DMS79 (cell line): Measurements from ENCODE around the gene GMDS.
"Not testable (repeated sequence)": the region's sequence is repeated elsewhere in the genome, so short reads cannot be mapped to it uniquely, and the experiment has no call there.

Experiments used
- DNase-seq: peaks from one replicate; lab custom pipeline; 2025; lab: John Stamatoyannopoulos, UW

The GMDS gene

GRCh38 chr6:1679031-1679687 is 566.2 kb downstream of the GMDS start:
- no peak for DNase-seq

DNA sequence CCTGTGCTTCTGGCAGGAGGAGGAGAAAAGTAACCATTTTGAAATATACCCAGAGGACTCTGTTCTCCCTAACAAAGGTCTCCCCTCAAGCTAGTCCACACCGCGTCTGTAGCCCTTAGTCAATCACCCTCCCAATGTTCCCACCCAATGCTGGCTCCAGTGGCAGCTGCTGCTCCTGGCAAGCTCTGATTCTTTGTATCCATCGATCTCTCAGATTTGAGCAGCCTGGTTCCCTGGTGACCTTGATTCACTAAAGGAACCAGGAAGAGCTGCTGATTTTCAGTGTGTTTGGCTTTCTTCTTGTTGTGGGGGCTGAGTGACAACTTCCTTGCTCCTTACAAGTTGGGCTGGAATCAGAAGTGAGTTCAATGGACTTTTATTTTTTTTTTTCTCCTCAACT is 567.2 kb downstream of the GMDS start:
- DNase-seq, result no peak

DNA sequence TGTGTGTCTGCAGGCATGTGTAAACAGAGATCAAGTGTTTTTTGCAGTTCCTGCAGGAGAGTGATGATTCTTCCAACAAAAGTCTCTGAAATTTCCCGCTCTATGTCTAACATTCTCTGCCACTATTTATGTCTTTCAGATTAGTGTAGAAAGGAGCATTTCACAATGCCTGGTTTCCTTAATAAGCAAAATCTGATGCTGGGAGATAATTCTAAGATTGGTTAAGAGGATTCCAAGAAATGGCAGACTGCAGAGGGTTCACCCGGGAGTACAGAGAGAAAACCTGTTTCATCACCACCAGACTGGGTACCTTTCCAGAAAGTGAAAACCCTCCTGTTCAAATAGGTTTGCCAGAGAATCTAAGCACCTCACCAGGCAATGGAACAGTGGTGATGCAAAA is 573.0 kb downstream of the GMDS start:
- no peak for DNase-seq

DNA sequence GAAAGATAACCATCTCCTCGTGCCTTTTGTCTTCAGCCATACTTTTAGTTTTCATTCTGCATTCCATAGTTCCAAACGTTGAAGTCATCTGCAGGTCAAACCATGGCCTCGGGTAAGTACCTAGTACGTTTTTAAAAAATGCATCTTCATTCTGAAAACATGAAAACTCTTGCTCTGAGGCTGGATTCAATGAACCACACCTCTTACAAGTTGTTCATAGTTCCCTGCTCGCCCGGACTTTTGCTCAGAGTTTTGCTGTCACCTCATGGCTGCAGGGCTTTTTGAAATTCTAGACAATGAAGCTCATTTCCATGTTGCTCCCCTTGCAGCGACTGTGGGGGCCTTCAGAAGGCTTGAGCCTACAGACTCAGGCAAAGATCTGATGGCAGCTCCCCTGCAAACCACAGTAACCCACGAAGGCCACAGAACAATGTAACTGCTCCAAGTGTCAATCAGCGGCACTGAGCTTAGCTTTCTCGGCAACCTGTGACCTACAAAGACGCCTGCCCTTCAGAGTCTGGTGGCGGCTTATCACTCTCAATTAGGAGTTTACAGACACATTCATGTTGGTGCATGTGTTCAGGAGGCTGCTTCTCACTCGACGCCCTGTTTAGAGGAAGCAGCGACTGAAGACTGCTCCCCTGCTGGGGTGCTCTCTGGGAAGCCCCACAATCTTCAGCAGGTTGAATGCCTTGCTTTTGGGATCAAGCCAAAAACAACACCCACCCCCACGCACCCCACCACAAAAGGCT is 574.5 kb downstream of the GMDS start:
- DNase-seq, result no peak

- no peak for DNase-seq
These were observed 575.4 kb downstream of the GMDS start for GRCh38 chr6:1669996-1670395.

- not testable (repeated sequence) for DNase-seq
These were observed 576.9 kb downstream of the GMDS start for GRCh38 chr6:1668456-1668855.

DNA sequence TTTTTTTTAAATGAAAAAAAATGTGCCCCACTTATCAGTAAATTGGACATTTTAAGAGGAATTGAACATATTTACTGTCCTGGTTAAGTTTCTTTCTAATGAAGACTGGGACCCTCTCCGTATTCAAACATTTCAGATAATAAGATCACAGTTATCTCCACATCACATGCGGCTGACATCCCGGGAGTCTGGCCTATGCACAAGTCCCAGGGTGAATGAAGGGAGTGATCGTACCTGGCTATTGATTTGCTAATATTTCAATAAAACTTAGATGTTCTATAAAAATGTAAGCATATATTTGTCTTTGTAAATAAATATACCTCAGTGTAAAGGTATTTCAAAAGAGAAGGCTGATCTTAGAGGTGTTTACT is 577.6 kb downstream of the GMDS start:
- no peak for DNase-seq

DNA sequence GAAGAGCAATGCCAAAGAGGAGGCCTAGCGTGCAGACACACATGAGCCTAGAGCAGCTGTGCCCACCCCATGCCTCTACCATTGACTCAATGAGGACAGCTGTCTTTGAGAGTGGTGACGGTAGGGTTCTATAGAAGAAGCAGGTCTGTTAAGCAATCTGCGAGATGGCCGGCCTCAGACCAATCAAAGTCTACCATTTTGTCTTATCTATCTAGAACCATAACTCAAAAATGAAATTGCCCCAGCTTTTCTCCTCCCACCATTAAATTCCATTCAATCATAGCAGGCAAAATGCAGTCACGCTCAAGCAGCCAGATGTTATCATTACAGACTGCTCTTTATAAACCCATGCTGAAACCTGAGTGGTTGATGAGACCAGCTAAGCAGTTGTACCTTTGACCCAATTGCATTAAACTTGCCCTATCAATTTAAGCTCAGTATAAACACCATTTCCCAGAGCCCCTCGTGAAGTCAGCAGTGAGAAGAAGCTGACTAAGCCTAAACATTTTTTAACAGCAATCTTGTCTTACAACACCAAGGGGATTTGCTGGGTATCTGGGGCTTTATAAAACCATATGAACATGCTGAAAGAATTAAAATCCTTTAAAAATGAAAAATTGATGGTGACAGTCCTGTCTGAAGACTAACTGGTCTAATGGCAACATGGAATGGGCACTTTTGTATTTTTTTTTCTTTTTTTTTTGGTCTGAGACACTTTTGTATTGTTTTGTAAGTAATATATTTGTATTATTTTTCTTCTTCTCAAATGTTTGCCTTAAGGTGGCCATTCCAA is 578.2 kb downstream of the GMDS start:
- DNase-seq, result no peak

- DNase-seq, result no peak
These were observed 580.2 kb downstream of the GMDS start for GRCh38 chr6:1665214-1665613.

DNA sequence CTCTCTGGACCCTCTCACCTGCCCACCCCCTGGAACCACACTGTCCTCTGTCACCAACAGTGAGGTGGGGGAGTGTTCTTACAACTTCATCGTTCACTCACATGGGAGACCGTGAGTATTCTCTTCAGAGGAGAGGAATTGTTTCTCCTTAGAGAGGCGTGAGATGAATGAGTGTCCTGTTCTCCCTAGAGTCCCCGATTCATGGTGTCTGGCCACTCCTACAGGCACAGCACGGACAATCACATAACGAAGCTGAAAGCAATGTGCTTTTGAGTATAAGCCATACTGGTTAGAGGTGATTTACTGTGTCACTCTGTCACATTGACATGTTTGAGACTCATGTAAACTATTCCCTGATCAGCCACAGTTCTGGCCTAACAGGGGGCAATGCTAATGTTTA is 581.1 kb downstream of the GMDS start:
- no peak for DNase-seq

- no peak for DNase-seq
These were observed 581.9 kb downstream of the GMDS start for GRCh38 chr6:1663511-1663910.

DNA sequence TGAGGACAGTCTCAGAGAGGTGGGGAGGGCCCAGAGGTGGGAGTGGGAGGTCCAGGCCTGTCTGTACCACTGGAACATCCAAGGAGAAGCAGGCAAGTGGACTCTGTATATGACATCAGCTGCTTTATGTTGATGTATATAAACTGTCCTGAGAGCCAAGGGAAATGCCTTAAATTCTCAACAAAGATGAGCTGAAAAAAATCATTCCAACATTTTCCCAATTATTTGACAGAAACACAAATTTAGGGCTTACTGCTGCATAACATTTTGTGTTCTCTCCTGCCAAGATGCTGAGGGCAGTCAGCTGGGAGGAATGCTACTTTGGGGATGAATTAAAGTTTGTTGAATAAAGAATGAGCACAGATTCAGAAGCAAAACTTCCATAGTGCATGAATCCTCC is 582.9 kb downstream of the GMDS start:
- no peak for DNase-seq

- no peak for DNase-seq
These were observed 585.6 kb downstream of the GMDS start for GRCh38 chr6:1659816-1660215.

DNA sequence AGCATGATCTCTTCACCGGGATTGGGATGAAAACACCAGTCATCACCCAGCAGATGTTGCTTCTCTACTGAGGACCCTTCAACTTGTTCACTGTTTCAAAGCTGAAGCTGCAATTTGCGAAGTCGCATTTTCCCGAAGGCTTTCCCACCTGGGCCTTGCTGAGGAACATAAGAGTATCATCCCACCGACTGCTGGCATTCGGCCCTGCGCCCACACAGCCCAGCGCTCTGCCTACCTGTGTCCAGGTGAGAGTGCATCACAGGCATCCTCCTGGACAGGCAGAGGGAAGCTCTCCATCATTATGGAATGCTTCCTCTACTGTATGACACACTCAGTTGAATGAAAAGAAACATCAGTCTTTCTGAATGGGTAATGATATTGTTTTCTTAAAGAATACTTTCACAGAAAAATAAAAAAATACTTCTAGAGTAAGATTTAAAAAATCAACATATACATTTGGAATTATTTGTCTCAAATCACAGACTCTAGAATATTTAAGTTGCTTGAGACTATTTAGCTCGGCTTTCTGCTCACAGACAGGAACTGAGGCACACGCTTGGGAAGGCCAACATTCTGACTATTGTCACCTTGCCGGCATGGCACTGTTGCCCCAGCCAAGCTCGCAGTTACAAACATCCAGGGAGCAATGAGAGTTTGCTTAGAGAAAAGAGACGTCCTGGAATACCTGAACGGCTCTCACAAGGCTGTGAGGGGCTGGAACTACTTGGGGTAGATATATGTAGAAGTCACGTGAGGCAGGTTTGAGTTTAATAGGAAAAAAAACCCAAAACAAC is 587.0 kb downstream of the GMDS start:
- DNase-seq, result no peak

DNA sequence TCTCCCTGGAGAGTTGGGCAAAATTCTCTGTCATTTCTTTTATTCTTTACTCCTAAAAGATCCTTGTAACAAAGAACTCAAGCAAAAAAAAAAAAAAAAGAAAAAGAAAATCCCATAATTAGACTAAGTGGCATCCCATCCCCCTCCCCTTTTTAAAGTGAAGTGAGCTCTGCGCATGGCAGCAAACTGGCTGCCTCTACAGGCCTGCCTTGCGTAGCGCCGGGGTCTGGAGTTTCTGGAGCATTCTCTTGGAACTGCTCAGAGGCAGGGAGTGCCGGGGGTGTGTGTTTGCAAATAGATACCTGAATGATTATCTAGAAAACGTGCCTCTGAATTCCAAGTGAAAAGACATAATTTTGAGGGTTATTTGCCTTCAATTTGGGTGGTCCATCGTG is 587.6 kb downstream of the GMDS start:
- DNase-seq, result no peak

DNA sequence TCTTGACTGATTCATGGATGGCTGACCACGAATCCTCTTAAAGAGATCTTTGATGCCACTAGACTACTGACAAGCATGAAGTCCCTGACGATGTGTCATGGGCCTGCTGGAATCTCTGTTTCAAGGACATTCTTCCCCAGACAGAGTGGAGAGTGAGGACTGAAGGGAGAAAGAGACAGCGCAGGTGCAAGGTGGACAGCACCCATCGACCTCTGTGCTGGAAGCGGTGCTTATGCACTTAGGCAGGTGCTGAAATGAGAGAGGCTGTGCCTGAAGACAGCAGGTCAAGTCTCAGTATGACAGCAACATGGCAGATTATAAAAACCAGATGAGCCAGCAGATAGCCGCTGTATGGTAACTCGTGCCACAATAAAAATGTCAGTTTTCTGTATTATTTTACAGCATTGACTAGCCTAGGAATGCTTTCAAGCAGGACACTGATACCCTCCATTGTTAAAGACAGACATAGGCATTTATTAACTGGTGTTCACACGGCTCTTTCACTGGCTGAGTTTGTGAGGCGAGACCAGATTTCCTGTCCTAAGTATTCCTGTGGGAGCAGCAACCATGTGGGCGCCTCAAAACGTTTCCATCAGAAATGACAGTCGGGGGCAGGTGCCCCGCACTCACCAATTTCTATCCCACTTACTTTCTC is 588.2 kb downstream of the GMDS start:
- no peak for DNase-seq

DNA sequence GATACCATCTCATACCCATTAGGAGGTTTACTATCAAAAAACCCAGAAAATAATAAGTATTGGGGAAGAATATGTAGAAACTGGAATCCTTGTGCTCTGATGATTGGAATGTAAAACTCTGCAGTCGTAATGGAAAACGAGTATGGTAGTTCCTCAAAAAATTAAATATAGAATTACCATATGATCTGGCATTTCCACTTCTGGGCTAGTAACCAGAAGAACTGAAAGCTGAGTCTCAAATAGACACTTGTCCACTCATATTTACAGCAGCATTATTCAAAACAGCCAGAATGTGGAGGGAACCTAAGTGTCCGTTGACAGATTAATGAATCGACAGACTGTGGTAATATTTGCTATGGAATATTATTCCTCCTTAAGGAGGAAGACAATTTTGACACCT is 591.4 kb downstream of the GMDS start:
- DNase-seq, result no peak

DNA sequence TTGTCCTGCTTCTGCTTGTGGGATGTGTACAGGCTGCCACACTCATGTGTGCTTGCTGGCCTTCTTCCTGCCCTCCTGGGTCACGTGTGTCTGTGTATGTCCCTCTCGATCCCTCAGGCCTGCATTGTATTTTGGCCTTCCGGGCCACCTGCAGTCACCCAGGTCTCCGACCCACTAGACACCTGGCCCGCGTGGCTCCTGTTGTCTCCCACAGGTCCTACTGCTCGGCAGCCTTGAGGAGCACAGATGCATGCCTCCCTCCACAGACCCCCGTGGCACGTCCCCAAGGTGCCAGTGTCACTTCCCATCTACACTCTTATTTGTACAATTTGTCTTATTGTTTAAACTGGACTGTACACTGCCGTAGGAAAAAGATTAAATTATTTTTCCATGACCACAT is 592.6 kb downstream of the GMDS start:
- DNase-seq, result no peak

- DNase-seq, result no peak
These were observed 594.0 kb downstream of the GMDS start for GRCh38 chr6:1651362-1651761.

DNA sequence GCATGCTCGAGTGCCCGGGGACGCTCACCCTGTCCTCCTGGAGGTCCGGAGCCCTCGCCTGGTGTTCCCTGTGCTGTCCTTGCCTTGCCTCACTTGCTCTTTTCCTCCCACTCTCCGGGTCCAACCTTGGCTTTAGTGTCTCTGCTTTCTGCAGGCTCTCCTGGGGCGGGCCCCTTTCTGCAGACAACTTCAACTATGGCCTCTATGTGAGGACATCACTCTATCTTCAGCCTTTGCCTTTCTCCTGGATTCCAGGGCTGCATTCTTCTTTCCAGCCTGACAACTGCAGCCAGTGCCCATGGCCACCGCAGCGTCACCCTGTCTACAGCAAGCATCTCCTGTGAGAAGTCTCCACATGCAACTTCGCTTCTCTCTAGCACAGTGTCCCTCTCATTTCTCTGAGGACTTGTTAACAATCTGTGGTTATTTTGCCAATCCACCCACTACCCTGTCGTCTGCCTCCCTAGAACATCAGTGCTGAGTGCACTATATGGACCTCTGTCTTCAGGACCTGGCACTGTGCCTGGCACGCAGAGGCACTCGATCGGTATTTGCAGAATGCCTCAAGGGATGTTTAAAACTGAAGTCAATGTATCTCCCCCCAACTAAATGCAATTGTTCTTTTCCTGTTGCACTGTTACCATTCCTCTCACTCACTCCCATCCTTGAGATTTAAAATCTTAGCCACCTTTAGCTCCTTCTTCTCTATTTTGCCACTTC is 599.8 kb downstream of the GMDS start:
- no peak for DNase-seq

GRCh38 chr6:1644516-1645060 is 600.8 kb downstream of the GMDS start:
- DNase-seq, result no peak
